GM12878 (cell line): ENCODE measurements around the gene CMAS.

ENCODE experiments used
- BHLHE40 ChIP-seq, 2 experiments: fragments of 450-650 bp in 1 of 2; IDR thresholded peaks; 2 replicates each; pipeline ENCODE4 v1.6.1; 2011 to 2017; ENCODE audit warnings: low read depth in 2 of 2, borderline replicate concordance in 1 of 2, improper control_type of control experiment in 1 of 2, low read length in 1 of 2, mild to moderate bottlenecking in 1 of 2
- CHD2 ChIP-seq: IDR thresholded peaks from 2 replicates; pipeline ENCODE4 v1.6.1; 2011; ENCODE audit warnings: low read depth, low read length, improper control_type of control experiment, borderline replicate concordance
- EP300 ChIP-seq, 2 experiments: fragments of 150-350 bp in 1 of 2; IDR thresholded peaks; 2 replicates each; pipeline ENCODE4 v1.6.1; 2011 to 2012; ENCODE audit warnings: low read depth in 2 of 2, low read length in 2 of 2, borderline replicate concordance in 1 of 2, improper control_type of control experiment in 1 of 2, inconsistent platforms in 1 of 2; ENCODE audit not compliant: control insufficient read depth in 1 of 2
- POLR2A ChIP-seq: IDR thresholded peaks from 2 replicates; pipeline ENCODE4 v1.6.1; 2011; ENCODE audit warnings: low read depth, mild to moderate bottlenecking, low read length
- TF ChIP-seq, protein P1 (sequence below): fragments of 450-650 bp; conservative IDR thresholded peaks from 2 replicates; pipeline ENCODE4 v1.6.1; 2017; ENCODE audit warnings: mild to moderate bottlenecking, moderate library complexity
- TF ChIP-seq, protein P2 (sequence below): IDR thresholded peaks from 2 replicates; pipeline ENCODE4 v1.6.1; 2011; ENCODE audit warnings: borderline replicate concordance, low read depth, mild to moderate bottlenecking, moderate library complexity, mixed read lengths, low read length; ENCODE audit not compliant: insufficient read depth; ENCODE audit errors: extremely low read length
- TF ChIP-seq, protein P3 (sequence below), 3 experiments: IDR thresholded peaks in 2 of 3; conservative IDR thresholded peaks in 1 of 3; 2 replicates each; pipeline ENCODE4 v1.5.1; 2011; ENCODE audit warnings: low read depth in 3 of 3, low read length in 3 of 3, mild to moderate bottlenecking in 3 of 3, control low read depth in 2 of 3, moderate library complexity in 2 of 3, inconsistent platforms in 1 of 3, mixed read lengths in 1 of 3; ENCODE audit not compliant: control insufficient read depth in 2 of 3, insufficient read depth in 1 of 3; ENCODE audit errors: extremely low read depth in 1 of 3
- TF ChIP-seq, protein P4 (sequence below): IDR thresholded peaks from 2 replicates; pipeline ENCODE4 v1.6.1; 2012; ENCODE audit warnings: low read depth, low read length, improper control_type of control experiment

DNA sequence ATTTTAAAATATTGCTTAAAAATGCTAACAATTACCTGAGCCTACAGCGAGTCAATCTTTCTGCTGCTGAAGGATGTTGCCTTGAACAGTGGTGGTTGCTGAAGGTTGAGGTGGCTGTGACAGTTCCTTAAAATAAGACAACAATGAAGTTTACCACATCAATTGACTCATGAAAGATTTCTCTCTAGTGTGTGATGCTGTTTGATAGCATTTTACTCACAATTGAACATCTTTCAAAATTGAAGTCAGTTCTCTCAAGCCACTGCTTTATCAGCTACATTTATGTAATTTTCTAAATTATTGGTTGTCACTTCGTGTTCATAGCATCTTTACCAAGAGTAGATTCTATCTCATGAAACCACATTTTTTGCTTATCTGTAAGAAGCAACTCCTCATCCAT is 20.3 kb downstream of the CMAS start:
- TF ChIP-seq CHD2 (no peak), EP300 (IDR thresholded peaks at IDR 0.05; ENCODE audit: borderline replicate concordance in 1 of 2, control insufficient read depth in 1 of 2, low read depth in 2 of 2, low read length in 2 of 2) (no peak), POLR2A (no peak), BHLHE40 (IDR thresholded peaks at IDR 0.05; ENCODE audit: borderline replicate concordance in 1 of 2, low read depth in 2 of 2, low read length in 1 of 2) (no peak)
- TF ChIP-seq, protein P1, sequence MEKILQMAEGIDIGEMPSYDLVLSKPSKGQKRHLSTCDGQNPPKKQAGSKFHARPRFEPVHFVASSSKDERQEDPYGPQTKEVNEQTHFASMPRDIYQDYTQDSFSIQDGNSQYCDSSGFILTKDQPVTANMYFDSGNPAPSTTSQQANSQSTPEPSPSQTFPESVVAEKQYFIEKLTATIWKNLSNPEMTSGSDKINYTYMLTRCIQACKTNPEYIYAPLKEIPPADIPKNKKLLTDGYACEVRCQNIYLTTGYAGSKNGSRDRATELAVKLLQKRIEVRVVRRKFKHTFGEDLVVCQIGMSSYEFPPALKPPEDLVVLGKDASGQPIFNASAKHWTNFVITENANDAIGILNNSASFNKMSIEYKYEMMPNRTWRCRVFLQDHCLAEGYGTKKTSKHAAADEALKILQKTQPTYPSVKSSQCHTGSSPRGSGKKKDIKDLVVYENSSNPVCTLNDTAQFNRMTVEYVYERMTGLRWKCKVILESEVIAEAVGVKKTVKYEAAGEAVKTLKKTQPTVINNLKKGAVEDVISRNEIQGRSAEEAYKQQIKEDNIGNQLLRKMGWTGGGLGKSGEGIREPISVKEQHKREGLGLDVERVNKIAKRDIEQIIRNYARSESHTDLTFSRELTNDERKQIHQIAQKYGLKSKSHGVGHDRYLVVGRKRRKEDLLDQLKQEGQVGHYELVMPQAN = no peak
- TF ChIP-seq, protein P2, sequence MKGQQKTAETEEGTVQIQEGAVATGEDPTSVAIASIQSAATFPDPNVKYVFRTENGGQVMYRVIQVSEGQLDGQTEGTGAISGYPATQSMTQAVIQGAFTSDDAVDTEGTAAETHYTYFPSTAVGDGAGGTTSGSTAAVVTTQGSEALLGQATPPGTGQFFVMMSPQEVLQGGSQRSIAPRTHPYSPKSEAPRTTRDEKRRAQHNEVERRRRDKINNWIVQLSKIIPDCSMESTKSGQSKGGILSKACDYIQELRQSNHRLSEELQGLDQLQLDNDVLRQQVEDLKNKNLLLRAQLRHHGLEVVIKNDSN = no peak
- TF ChIP-seq, protein P3, sequence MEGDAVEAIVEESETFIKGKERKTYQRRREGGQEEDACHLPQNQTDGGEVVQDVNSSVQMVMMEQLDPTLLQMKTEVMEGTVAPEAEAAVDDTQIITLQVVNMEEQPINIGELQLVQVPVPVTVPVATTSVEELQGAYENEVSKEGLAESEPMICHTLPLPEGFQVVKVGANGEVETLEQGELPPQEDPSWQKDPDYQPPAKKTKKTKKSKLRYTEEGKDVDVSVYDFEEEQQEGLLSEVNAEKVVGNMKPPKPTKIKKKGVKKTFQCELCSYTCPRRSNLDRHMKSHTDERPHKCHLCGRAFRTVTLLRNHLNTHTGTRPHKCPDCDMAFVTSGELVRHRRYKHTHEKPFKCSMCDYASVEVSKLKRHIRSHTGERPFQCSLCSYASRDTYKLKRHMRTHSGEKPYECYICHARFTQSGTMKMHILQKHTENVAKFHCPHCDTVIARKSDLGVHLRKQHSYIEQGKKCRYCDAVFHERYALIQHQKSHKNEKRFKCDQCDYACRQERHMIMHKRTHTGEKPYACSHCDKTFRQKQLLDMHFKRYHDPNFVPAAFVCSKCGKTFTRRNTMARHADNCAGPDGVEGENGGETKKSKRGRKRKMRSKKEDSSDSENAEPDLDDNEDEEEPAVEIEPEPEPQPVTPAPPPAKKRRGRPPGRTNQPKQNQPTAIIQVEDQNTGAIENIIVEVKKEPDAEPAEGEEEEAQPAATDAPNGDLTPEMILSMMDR (IDR thresholded peaks at IDR 0.05 in 2 of 3, conservative IDR thresholded peaks at IDR 0.05 in 1 of 3; ENCODE audit: control insufficient read depth in 2 of 3, extremely low read depth in 1 of 3, insufficient read depth in 1 of 3, low read depth in 3 of 3, low read length in 3 of 3) = no peak
- TF ChIP-seq, protein P4, sequence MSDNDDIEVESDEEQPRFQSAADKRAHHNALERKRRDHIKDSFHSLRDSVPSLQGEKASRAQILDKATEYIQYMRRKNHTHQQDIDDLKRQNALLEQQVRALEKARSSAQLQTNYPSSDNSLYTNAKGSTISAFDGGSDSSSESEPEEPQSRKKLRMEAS = no peak
